CD4-positive, alpha-beta T cell treated with Interleukin-6 at 100 ng/mL for 8 hours (primary cell): Measurements from ENCODE around the gene ADARB2.

Experiments
- DNase-seq: peaks from one replicate; pipeline ENCODE4 v3.0.0-alpha.2; 2020; ENCODE audit warnings: mixed read lengths, low spot score

ADARB2 gene

GRCh38 chr10:1204434-1205326 lies 532.6 kb downstream of the ADARB2 start:
- DNase-seq: no peak

DNA sequence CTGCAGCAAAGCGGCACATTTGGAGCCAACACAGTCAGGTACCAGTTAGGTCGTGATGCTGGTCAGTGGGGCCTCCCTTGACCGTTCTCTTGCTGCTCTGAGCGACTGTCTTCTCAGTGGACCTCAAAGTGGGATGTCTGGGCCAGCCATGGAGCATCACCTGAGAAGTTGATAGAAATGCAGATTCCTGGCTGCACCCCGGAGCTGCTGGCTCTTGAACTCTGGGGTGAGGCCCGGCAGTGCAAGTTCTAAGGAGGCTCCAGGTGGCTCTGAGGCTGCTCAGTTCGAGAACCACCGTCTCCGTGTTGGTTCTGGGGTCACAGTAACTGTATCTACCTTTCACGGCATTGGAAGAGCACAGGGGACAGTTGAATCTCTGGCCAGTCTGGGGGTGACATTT lies 533.6 kb downstream of the ADARB2 start:
- DNase-seq: no peak

GRCh38 chr10:1203216-1203615 lies 534.1 kb downstream of the ADARB2 start:
- DNase-seq: no peak

DNA sequence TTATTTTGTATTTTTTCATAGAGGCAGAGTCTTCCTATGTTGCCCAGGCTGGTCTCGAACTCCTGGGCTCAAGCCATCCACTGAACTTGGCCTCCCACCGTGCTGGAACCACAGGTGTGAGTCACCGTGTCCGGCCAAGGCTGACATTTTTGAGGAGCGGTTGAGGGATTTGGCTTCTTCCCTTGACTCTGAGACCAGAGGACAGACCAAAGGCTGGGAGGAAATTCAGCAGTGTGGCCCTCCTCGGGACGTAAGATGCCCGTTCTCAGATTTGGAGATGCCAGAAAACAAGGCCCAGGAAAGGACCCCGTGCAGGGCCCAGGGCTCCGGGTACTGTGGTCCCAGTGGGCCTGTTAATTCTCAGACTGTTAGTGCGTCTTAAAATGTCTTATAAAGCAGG lies 535.0 kb downstream of the ADARB2 start:
- DNase-seq: no peak

- DNase-seq: no peak
Observed at GRCh38 chr10:1200866-1201807, 536.2 kb downstream of the ADARB2 start.

- DNase-seq: no peak
Observed at GRCh38 chr10:1199897-1200721, 537.2 kb downstream of the ADARB2 start.

DNA sequence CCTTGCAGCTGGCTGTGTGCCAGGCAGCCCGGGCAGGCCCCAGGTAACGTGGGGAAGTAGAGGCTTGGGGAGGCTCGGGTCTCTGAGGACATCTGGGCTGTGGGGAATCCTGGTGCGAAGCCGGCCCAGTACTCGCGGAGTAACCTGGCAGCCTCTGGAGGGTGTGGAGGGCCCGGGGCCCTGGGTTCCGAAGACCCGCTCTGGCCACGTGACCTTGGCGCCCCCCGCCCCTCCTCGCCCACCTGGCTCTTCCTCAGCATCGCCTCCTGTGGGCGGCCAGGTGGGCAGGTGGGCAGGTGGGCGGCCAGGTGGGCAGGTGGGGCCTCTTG lies 538.0 kb downstream of the ADARB2 start:
- no peak for DNase-seq

DNA sequence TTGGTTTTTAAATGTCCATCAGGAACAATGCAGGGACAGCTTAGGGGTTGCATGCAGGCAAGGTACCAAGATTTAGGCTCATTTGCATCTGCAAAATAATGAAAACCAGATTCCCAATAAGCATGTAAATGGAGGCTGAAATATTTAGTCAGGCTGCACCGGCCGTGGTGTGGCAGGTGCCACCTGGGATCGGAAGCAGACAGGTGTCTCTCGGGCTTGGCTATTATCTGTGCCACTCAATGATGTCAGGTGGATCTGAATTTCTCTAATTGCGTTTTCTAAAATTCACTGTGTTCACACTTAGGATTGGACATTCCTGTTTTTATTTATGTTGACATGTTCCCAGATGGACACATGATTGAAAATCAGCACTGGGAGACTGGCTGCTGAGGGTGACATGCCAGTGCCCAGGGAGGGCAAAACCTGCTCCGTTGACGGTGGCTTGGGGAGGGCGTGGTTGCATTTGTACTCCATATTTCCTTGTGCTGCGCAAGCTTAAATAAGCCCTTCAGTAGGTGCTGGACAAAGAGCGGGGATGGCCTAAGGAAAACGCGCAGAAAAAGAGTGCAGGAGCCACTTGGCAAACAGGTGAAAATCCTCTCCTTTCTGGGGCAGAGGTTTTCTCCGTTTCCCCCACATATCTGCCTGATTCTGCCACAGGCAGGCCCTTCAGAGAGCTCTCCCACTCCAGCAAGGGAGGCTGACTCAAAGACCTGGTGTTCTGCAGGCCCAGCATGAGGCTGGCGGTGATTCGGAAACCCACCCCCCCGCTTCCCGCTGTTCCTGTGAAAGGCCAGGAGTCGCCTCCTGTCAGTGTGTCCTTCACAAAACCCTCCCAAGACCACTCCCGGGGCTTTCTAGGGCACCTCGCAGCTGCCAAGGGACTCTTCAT lies 538.6 kb downstream of the ADARB2 start:
- DNase-seq: no peak

- no peak for DNase-seq
Observed at GRCh38 chr10:1197384-1197783, 539.9 kb downstream of the ADARB2 start.

GRCh38 chr10:1196656-1197055 lies 540.7 kb downstream of the ADARB2 start:
- no peak for DNase-seq

GRCh38 chr10:1195828-1196227 lies 541.5 kb downstream of the ADARB2 start:
- DNase-seq: no peak

DNA sequence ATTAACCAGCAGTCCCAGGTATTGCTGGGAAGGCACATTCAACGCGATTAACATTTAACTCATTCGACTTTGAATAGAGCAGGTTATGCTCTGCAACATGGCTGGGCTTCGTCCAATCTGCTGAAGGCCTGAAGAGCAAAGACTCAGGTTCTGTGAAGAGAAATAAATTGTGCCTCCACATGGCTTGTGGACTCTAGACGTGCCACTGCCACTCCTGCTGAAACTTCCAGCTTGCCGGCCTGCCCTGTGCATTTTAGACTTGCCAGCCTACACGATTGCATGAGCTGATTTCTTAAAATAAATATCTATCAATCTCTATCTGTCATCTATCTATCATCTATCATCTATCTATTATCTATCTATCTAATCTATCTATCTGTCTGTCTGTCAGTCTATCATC lies 543.2 kb downstream of the ADARB2 start:
- DNase-seq: no peak

- DNase-seq: no peak
Observed at GRCh38 chr10:1193561-1193960, 543.8 kb downstream of the ADARB2 start.

GRCh38 chr10:1191752-1192151 lies 545.6 kb downstream of the ADARB2 start:
- DNase-seq: no peak

DNA sequence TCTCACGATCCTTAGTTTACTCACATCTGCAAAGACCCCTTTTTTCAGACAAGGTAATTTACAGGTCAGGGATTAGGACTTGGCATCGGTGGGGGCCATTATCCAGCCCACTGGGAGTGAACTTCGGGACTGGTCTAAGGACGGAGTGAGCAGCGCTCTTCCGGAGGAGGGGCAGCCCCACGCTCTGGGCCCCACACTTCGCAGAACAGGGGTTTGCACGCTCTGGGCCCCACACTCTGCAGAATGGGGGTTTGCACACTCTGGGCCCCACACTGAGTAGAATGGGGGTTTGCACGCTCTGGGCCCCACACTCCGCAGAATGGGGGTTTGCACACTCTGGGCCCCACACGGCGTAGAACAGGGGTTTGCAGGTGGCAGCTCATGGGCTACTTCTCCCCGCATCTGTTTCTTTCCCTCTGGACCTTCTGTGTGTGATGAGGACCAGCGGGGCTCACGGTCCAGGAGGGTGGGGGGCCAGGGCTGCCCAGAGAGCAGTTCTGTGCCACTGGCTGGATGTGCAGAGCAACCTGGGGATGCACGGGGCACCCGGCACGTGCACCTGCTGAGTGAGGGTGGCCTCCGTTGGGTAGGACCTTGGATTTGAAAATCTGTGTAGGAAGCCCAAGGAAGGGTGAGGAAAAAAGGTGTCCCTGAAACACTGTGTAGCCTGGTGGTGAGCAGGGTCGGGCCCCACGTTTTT lies 546.4 kb downstream of the ADARB2 start:
- no peak for DNase-seq

DNA sequence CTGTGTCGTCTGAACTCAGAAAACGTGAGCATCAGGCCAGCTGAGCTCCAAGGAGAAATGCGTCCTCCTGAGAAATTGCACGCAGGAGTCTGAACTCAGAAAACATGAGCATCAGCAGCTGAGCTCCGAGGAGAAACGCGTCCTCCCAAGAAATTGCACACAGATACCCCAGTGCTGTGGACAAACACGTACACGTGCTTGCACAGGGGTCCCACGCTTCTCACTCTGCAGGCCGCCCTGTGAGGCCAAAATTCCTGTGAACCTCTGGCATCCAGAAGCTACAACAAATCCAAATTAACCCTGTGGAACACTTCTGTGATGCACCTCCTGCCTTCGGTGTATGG lies 547.3 kb downstream of the ADARB2 start:
- DNase-seq: no peak

DNA sequence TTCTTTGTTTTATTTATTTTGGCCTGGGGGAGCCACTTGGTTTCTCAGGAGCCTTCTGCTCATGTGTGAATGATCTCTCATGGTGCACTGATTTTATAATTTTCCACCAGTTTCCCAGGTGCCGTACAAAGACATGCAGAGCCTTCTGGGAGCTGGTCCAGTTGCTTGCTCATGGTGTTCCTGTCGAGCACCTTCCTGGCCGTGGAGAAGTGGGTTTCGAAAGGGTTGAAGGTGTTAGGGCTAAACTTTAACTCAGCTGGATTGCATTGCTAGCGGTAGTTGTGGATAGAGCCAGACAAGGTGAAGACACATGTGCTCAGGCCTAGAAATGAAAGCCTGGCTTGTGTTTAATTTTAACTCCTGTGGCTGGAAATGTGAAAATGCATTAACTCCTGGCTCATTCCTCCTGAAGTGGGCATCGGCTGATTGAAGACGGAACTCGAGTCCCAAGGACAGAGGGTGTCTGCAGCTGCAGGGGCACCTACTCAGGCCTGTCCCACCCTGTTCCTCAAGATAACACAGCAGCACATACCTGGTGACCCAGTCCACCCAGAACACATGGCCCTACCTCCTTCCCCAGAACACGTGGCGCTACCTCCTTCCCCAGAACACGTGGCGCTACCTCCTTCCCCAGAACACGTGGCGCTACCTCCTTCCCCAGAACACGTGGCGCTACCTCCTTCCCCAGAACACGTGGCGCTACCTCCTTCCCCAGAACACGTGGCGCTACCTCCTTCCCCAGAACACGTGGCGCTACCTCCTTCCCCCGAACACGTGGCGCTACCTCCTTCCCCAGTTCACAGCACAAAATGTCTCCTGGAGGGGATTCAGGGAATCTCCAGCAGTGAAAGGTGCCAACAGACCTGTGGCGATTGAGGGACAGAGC lies 547.9 kb downstream of the ADARB2 start:
- DNase-seq: no peak

GRCh38 chr10:1188558-1189135 lies 548.7 kb downstream of the ADARB2 start:
- no peak for DNase-seq

DNA sequence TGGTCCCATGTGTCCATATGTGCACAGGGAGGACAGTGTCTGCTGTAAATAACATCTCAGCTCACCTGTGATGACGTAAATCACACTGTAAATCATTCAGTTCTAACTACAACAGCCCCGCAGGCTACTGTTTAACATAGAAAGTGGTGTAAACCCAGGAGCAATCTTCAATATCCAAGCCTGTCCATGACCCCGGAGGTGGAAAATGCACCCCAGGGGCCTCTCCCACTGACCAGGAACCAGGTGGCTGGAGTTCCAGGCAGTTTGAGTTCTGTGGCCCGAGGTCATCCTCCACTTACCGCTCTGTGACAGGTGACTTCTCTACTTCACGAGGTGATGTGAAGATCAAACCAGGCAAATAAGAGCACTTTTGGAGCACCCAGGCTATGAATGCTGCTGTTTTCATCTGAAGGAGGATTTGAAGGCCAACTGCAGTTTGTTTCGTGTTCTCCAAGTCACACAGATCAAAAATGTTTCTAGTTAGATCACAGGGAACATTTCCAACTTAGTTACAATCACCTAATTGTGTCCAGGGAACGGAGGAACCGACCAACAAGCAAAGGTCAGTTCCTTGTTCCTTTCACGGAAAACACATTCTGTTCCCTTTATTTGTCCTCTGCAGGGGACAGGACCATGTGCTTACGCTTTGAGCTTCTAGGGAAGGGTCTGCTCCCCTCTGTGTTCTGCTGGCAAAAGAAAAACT lies 549.3 kb downstream of the ADARB2 start:
- no peak for DNase-seq
